ENCODE results near the gene OR2B2. TPM values are rescaled to one million over a fixed set of nuclear protein-coding genes. Genes with fewer than 3 reads are reported as not detected.
A peak's percentile ranks its signal among the peaks of the same experiment; 100 is the strongest.
"Not testable (repeated sequence)": the region's sequence is repeated elsewhere in the genome, so short reads cannot be mapped to it uniquely, and the experiment has no call there.

OR2B2 gene
- total RNA-seq (not detected), polyA plus RNA-seq (not detected), total RNA-seq (0 reads per million in 6 experiments)

GRCh38 chr6:27911956-27912446 is at the start of gene OR2B2:
OR2B2 (minus strand) TSS chr6:27912396; CDS start chr6:27912319, 77 bp downstream.
- Mint-ChIP-seq H3K4me3 (no peak within 1 kb of the TSS), H3K27ac (no peak within 1 kb of the TSS)
- POLR2A ChIA-PET: no interaction called here

GRCh38 chr6:27957516-27957915 is 45.3 kb upstream of the OR2B2 start:
- DNase-seq: no peak
- H3K36me3 Mint-ChIP-seq: no peaks in the 10 kb centered on the region
- POLR2A ChIA-PET: no interaction called here
- peaks cover 22 to 61% (median 36%) of the 10 kb centered on the region in 5 donors for H3K27me3 Mint-ChIP-seq
- no peaks in the 10 kb centered on the region for H3K9me3 Mint-ChIP-seq
- H3K27ac Mint-ChIP-seq: no peak overlapping the region
- H3K4me3 Mint-ChIP-seq: no peak overlapping the region
- no peaks in the 10 kb centered on the region for H3K4me1 Mint-ChIP-seq
- ATAC-seq: no peak

More at GRCh38 chr6:27911956-27912446, at the start of gene OR2B2:
- DNase-seq (no peak), ATAC-seq (no peak)
- peaks cover 5 to 33% (median 12%) of the 10 kb centered on the region in 5 donors for H3K27me3 Mint-ChIP-seq
- H3K9me3 Mint-ChIP-seq: no peaks in the 10 kb centered on the region
- H3K36me3 Mint-ChIP-seq: no peaks in the 10 kb centered on the region
- H3K4me1 Mint-ChIP-seq: no peaks in the 10 kb centered on the region

- Mint-ChIP-seq H3K4me1 (no peaks in the 10 kb centered on the region), H3K4me3 (no peak within 1 kb of the TSS), H3K27ac (no peak within 1 kb of the TSS), H3K27me3 (peaks cover 26 to 66% (median 40%) of the 10 kb centered on the region in 5 donors), H3K9me3 (no peaks in the 10 kb centered on the region), H3K36me3 (no peaks in the 10 kb centered on the region)
- no peak for ATAC-seq
- POLR2A ChIA-PET: no interaction called here
- DNase-seq: no peak
These were observed 44.7 kb upstream of the OR2B2 start, which contains the start of gene OR2B6 for GRCh38 chr6:27956941-27957340. OR2B6 (plus strand) TSS chr6:27957241; CDS start chr6:27957241, 0 bp downstream.

GRCh38 chr6:27951040-27951439 is 38.8 kb upstream of the OR2B2 start:
- DNase-seq (no peak), ATAC-seq (no peak)
- H3K9me3 Mint-ChIP-seq: peaks cover 0 to 15% (median 4%) of the 10 kb centered on the region in 9 donors
- peaks cover 34 to 82% (median 45%) of the 10 kb centered on the region in 5 donors for H3K27me3 Mint-ChIP-seq
- POLR2A ChIA-PET: no interaction called here
- H3K27ac Mint-ChIP-seq: no peak overlapping the region
- no peak overlapping the region for H3K4me3 Mint-ChIP-seq
- H3K36me3 Mint-ChIP-seq: no peaks in the 10 kb centered on the region
- no peaks in the 10 kb centered on the region for H3K4me1 Mint-ChIP-seq

- Mint-ChIP-seq H3K4me1 (no peaks in the 10 kb centered on the region), H3K36me3 (no peaks in the 10 kb centered on the region), H3K27me3 (peaks cover 19 to 66% (median 37%) of the 10 kb centered on the region in 5 donors), H3K27ac (no peak overlapping the region), H3K9me3 (peaks cover 0 to 15% (median 4%) of the 10 kb centered on the region in 9 donors), H3K4me3 (no peak overlapping the region)
- ATAC-seq (no peak), DNase-seq (no peak)
- POLR2A ChIA-PET: no interaction called here
These were observed 36.0 kb upstream of the OR2B2 start for GRCh38 chr6:27948237-27948636.

GRCh38 chr6:27943072-27943471 is 30.9 kb upstream of the OR2B2 start:
- H3K4me1 Mint-ChIP-seq, H3K9me3 Mint-ChIP-seq, H3K27ac Mint-ChIP-seq, H3K36me3 Mint-ChIP-seq, ATAC-seq, DNase-seq, POLR2A ChIA-PET, H3K4me3 Mint-ChIP-seq: not testable (repeated sequence)
- H3K27me3 Mint-ChIP-seq: peaks cover 36 to 71% (median 45%) of the 10 kb centered on the region in 5 donors

GRCh38 chr6:27940766-27941165 is 28.6 kb upstream of the OR2B2 start:
- no peak overlapping the region for H3K4me3 Mint-ChIP-seq
- no peak for ATAC-seq
- H3K9me3 Mint-ChIP-seq: peaks cover 0 to 4% (median 0%) of the 10 kb centered on the region in 9 donors
- DNase-seq: no peak
- no peaks in the 10 kb centered on the region for H3K4me1 Mint-ChIP-seq
- H3K27me3 Mint-ChIP-seq: peaks cover 33 to 62% (median 43%) of the 10 kb centered on the region in 5 donors
- POLR2A ChIA-PET: no interaction called here
- H3K36me3 Mint-ChIP-seq: no peaks in the 10 kb centered on the region
- H3K27ac Mint-ChIP-seq: peak overlapping the region in 1 of 10 donors; percentile 36

- Mint-ChIP-seq H3K9me3 (peaks cover 0 to 10% (median 2%) of the 10 kb centered on the region in 9 donors), H3K27me3 (peaks cover 21 to 34% (median 27%) of the 10 kb centered on the region in 5 donors), H3K4me1 (no peaks in the 10 kb centered on the region), H3K27ac (no peak overlapping the region), H3K4me3 (no peak overlapping the region), H3K36me3 (peaks cover 0 to 9% (median 3%) of the 10 kb centered on the region in 3 donors)
- no peak for ATAC-seq
- POLR2A ChIA-PET: no interaction called here
- DNase-seq: no peak
These were observed 19.0 kb upstream of the OR2B2 start for GRCh38 chr6:27931209-27931608.

GRCh38 chr6:27929930-27930329 is 17.7 kb upstream of the OR2B2 start:
- H3K36me3 Mint-ChIP-seq, DNase-seq, POLR2A ChIA-PET, H3K4me3 Mint-ChIP-seq, H3K4me1 Mint-ChIP-seq, ATAC-seq: not testable (repeated sequence)
- Mint-ChIP-seq H3K27ac (peak overlapping the region in 1 of 10 donors; percentile 40), H3K27me3 (peaks cover 22 to 32% (median 27%) of the 10 kb centered on the region in 5 donors), H3K9me3 (peaks cover 0 to 10% (median 2%) of the 10 kb centered on the region in 9 donors)

GRCh38 chr6:27928041-27928440 is 15.8 kb upstream of the OR2B2 start:
- ATAC-seq, H3K4me1 Mint-ChIP-seq, DNase-seq, POLR2A ChIA-PET, H3K27ac Mint-ChIP-seq, H3K36me3 Mint-ChIP-seq, H3K4me3 Mint-ChIP-seq: not testable (repeated sequence)
- H3K27me3 Mint-ChIP-seq: peaks cover 19 to 33% (median 25%) of the 10 kb centered on the region in 5 donors
- H3K9me3 Mint-ChIP-seq: peaks cover 0 to 10% (median 2%) of the 10 kb centered on the region in 9 donors

GRCh38 chr6:27924179-27924578 is 12.0 kb upstream of the OR2B2 start:
- Mint-ChIP-seq H3K36me3 (no peaks in the 10 kb centered on the region), H3K9me3 (peaks cover 0 to 5% (median 0%) of the 10 kb centered on the region in 9 donors), H3K4me1 (no peaks in the 10 kb centered on the region), H3K27me3 (peaks cover 19 to 51% (median 28%) of the 10 kb centered on the region in 5 donors), H3K27ac (no peak overlapping the region), H3K4me3 (no peak overlapping the region)
- ATAC-seq (no peak), DNase-seq (no peak)
- POLR2A ChIA-PET: no interaction called here

- H3K27me3 Mint-ChIP-seq: peaks cover 12 to 50% (median 27%) of the 10 kb centered on the region in 5 donors
- peaks cover 0 to 5% (median 0%) of the 10 kb centered on the region in 9 donors for H3K9me3 Mint-ChIP-seq
- no peak overlapping the region for H3K4me3 Mint-ChIP-seq
- no peak overlapping the region for H3K27ac Mint-ChIP-seq
- DNase-seq (no peak), ATAC-seq (no peak)
- POLR2A ChIA-PET: no interaction called here
- no peaks in the 10 kb centered on the region for H3K4me1 Mint-ChIP-seq
- H3K36me3 Mint-ChIP-seq: no peaks in the 10 kb centered on the region
These were observed 10.8 kb upstream of the OR2B2 start for GRCh38 chr6:27922949-27923348.

GRCh38 chr6:27908017-27908416 is 4.2 kb downstream of the OR2B2 start:
- no peak overlapping the region for H3K27ac Mint-ChIP-seq
- DNase-seq: no peak

More at GRCh38 chr6:27908017-27908416, 4.2 kb downstream of the OR2B2 start:
- Mint-ChIP-seq H3K36me3 (no peaks in the 10 kb centered on the region), H3K4me1 (peaks cover 0 to 4% (median 2%) of the 10 kb centered on the region in 4 donors), H3K27me3 (peaks cover 4 to 28% (median 14%) of the 10 kb centered on the region in 5 donors), H3K9me3 (no peaks in the 10 kb centered on the region), H3K4me3 (no peak overlapping the region)
- POLR2A ChIA-PET: interaction anchor here (0.6 kb wide), 1 partner anchor 297 kb away, joined by 4 read pairs; no protein-coding TSS in a partner anchor
- no peak for ATAC-seq
